Naive thymus-derived CD8-positive, alpha-beta T cell (primary cell): Measurements from ENCODE around the gene TPH2. TPM values are rescaled to one million over a fixed set of nuclear protein-coding genes. Genes with fewer than 3 reads are reported as not detected.

ENCODE experiments used
- ATAC-seq, 2 donors: fragments of 150-1000 bp; cut with Tn5 transposase in 1 of 2; sonication (Bioruptor Pico), chemical (Tn5 transposase) in 1 of 2; 1 replicate in 1 of 2; 2 replicates in 1 of 2; pipeline ENCODE4 v1.10.0; 2021; ENCODE audit warnings: mild to moderate bottlenecking in 2 of 2, moderate library complexity in 2 of 2
- POLR2A ChIA-PET: fragments of 350-600 bp; sonication (Branson Sonifier 250); formaldehyde crosslinking; loops from one replicate; lab custom pipeline; 2021; ENCODE audit warnings: antibody characterized with exemption; lab: Charles Lee
- DNase-seq, 10 donors: peaks; one replicate each; pipeline versions ENCODE4 v3.0.0 to v3.0.0-alpha.2; 2020 to 2022
- H3K27ac Mint-ChIP-seq, 10 donors: one replicate each; pipeline ENCODE4 v1.8.0; 2020 to 2022; ENCODE audit warnings: mild to moderate bottlenecking in 10 of 10, mixed read lengths in 10 of 10, moderate library complexity in 4 of 10, inconsistent platforms in 1 of 10
- H3K27me3 Mint-ChIP-seq, 5 donors: one replicate each; pipeline ENCODE4 v1.8.0; 2021 to 2022; ENCODE audit warnings: mixed read lengths in 5 of 5
- H3K36me3 Mint-ChIP-seq, 3 donors: one replicate each; pipeline ENCODE4 v1.8.0; 2020 to 2022; ENCODE audit warnings: mixed read lengths in 3 of 3, mild to moderate bottlenecking in 2 of 3, inconsistent platforms in 1 of 3
- H3K4me1 Mint-ChIP-seq, 4 donors: one replicate each; pipeline ENCODE4 v1.8.0; 2021 to 2022; ENCODE audit warnings: mixed read lengths in 4 of 4
- H3K4me3 Mint-ChIP-seq, 10 donors: one replicate each; pipeline ENCODE4 v1.8.0; 2020 to 2022; ENCODE audit warnings: mild to moderate bottlenecking in 10 of 10, mixed read lengths in 10 of 10, moderate library complexity in 6 of 10, inconsistent platforms in 1 of 10
- H3K9me3 Mint-ChIP-seq, 9 donors: one replicate each; pipeline ENCODE4 v1.8.0; 2020 to 2022; ENCODE audit warnings: mixed read lengths in 9 of 9, mild to moderate bottlenecking in 3 of 9, inconsistent platforms in 1 of 9, moderate library complexity in 1 of 9
- polyA plus RNA-seq, 3 donors: library from polyadenylated mRNA; unstranded; fragments of 300-500 nt; fragmentation: Illumina TruSeq; gene quantifications; one replicate each; pipeline ENCODE4 v1.2.3, GENCODE V29; 2021
- total RNA-seq, 8 experiments: library from RNA in 2 of 8; stranded (reverse) in 2 of 8; gene quantifications; one replicate each; pipeline ENCODE4 v1.2.3 and lab custom pipeline; 2021 to 2026

The TPH2 gene
- total and polyA plus RNA-seq, 5 experiments from 2014 or later = not detected

- peaks cover 10 to 30% (median 14%) of the 10 kb centered on the region in 5 donors for H3K27me3 Mint-ChIP-seq
- H3K27ac Mint-ChIP-seq = no peak overlapping the region
- no peak for ATAC-seq
- no peaks in the 10 kb centered on the region for H3K4me1 Mint-ChIP-seq
- no peak overlapping the region for H3K4me3 Mint-ChIP-seq
- no peaks in the 10 kb centered on the region for H3K36me3 Mint-ChIP-seq
- POLR2A ChIA-PET = no interaction called here
- H3K9me3 Mint-ChIP-seq = no peaks in the 10 kb centered on the region
- DNase-seq = no peak
These were observed 33.9 kb downstream of the TPH2 start for GRCh38 chr12:71972441-71973074.

GRCh38 chr12:71973687-71974086 is 35.0 kb downstream of the TPH2 start:
- Mint-ChIP-seq H3K36me3 (no peaks in the 10 kb centered on the region), H3K4me1 (no peaks in the 10 kb centered on the region), H3K4me3 (no peak overlapping the region), H3K27ac (no peak overlapping the region), H3K27me3 (peaks cover 3 to 20% (median 7%) of the 10 kb centered on the region in 5 donors), H3K9me3 (no peaks in the 10 kb centered on the region)
- POLR2A ChIA-PET = no interaction called here
- ATAC-seq (no peak), DNase-seq (no peak)

GRCh38 chr12:71980538-71980937 is 41.9 kb downstream of the TPH2 start:
- Mint-ChIP-seq H3K27ac (no peak overlapping the region), H3K27me3 (peaks cover 0 to 9% (median 5%) of the 10 kb centered on the region in 5 donors), H3K4me1 (no peaks in the 10 kb centered on the region), H3K4me3 (no peak overlapping the region), H3K36me3 (no peaks in the 10 kb centered on the region), H3K9me3 (no peaks in the 10 kb centered on the region)
- POLR2A ChIA-PET = no interaction called here
- no peak for DNase-seq
- no peak for ATAC-seq

- ATAC-seq = no peak
- Mint-ChIP-seq H3K27ac (no peak overlapping the region), H3K4me3 (no peak overlapping the region), H3K36me3 (no peaks in the 10 kb centered on the region), H3K4me1 (no peaks in the 10 kb centered on the region), H3K9me3 (no peaks in the 10 kb centered on the region), H3K27me3 (peaks cover 0 to 6% (median 5%) of the 10 kb centered on the region in 5 donors)
- POLR2A ChIA-PET = interaction anchor here (0.5 kb wide), 1 partner anchor 1675 kb away, joined by 3 read pairs; no protein-coding TSS in a partner anchor
- no peak for DNase-seq
These were observed 42.5 kb downstream of the TPH2 start for GRCh38 chr12:71981149-71981548.

GRCh38 chr12:71994715-71995114 is 56.1 kb downstream of the TPH2 start:
- H3K9me3 Mint-ChIP-seq = no peaks in the 10 kb centered on the region
- no peak overlapping the region for H3K4me3 Mint-ChIP-seq
- no peaks in the 10 kb centered on the region for H3K36me3 Mint-ChIP-seq
- DNase-seq (no peak), ATAC-seq (no peak)
- POLR2A ChIA-PET = no interaction called here
- H3K27me3 Mint-ChIP-seq = peaks cover 0 to 15% (median 10%) of the 10 kb centered on the region in 5 donors
- no peaks in the 10 kb centered on the region for H3K4me1 Mint-ChIP-seq
- no peak overlapping the region for H3K27ac Mint-ChIP-seq

GRCh38 chr12:71999795-72000194 is 61.1 kb downstream of the TPH2 start:
- DNase-seq (no peak), ATAC-seq (no peak)
- POLR2A ChIA-PET = no interaction called here
- H3K27ac Mint-ChIP-seq = no peak overlapping the region
- H3K9me3 Mint-ChIP-seq = no peaks in the 10 kb centered on the region
- no peaks in the 10 kb centered on the region for H3K4me1 Mint-ChIP-seq
- H3K27me3 Mint-ChIP-seq = peaks cover 4 to 17% (median 7%) of the 10 kb centered on the region in 5 donors
- H3K4me3 Mint-ChIP-seq = no peak overlapping the region
- no peaks in the 10 kb centered on the region for H3K36me3 Mint-ChIP-seq

GRCh38 chr12:72000969-72001648 is 62.5 kb downstream of the TPH2 start:
- POLR2A ChIA-PET = no interaction called here
- no peaks in the 10 kb centered on the region for H3K9me3 Mint-ChIP-seq
- no peak for ATAC-seq
- no peaks in the 10 kb centered on the region for H3K36me3 Mint-ChIP-seq
- no peak for DNase-seq
- no peaks in the 10 kb centered on the region for H3K4me1 Mint-ChIP-seq
- no peak overlapping the region for H3K4me3 Mint-ChIP-seq
- H3K27ac Mint-ChIP-seq = no peak overlapping the region
- peaks cover 11 to 25% (median 13%) of the 10 kb centered on the region in 5 donors for H3K27me3 Mint-ChIP-seq

- Mint-ChIP-seq H3K4me1 (no peaks in the 10 kb centered on the region), H3K36me3 (no peaks in the 10 kb centered on the region), H3K4me3 (no peak overlapping the region), H3K27ac (no peak overlapping the region), H3K27me3 (peaks cover 10 to 32% (median 12%) of the 10 kb centered on the region in 5 donors), H3K9me3 (no peaks in the 10 kb centered on the region)
- DNase-seq = no peak
- POLR2A ChIA-PET = no interaction called here
- no peak for ATAC-seq
These were observed 68.1 kb downstream of the TPH2 start for GRCh38 chr12:72006766-72007165.

GRCh38 chr12:72010356-72010755 is 71.7 kb downstream of the TPH2 start:
- Mint-ChIP-seq H3K9me3 (no peaks in the 10 kb centered on the region), H3K4me1 (no peaks in the 10 kb centered on the region), H3K36me3 (no peaks in the 10 kb centered on the region), H3K27ac (no peak overlapping the region), H3K4me3 (no peak overlapping the region), H3K27me3 (peaks cover 3 to 22% (median 13%) of the 10 kb centered on the region in 5 donors)
- POLR2A ChIA-PET = no interaction called here
- no peak for DNase-seq
- ATAC-seq = no peak

GRCh38 chr12:72011374-72011773 is 72.7 kb downstream of the TPH2 start:
- Mint-ChIP-seq H3K9me3 (no peaks in the 10 kb centered on the region), H3K4me1 (no peaks in the 10 kb centered on the region), H3K36me3 (no peaks in the 10 kb centered on the region), H3K27me3 (peaks cover 0 to 12% (median 5%) of the 10 kb centered on the region in 5 donors), H3K4me3 (no peak overlapping the region), H3K27ac (no peak overlapping the region)
- ATAC-seq (no peak), DNase-seq (no peak)
- POLR2A ChIA-PET = no interaction called here

GRCh38 chr12:72012874-72013273 is 74.2 kb downstream of the TPH2 start:
- ATAC-seq (no peak), DNase-seq (no peak)
- POLR2A ChIA-PET = no interaction called here
- H3K27ac Mint-ChIP-seq = no peak overlapping the region
- H3K4me3 Mint-ChIP-seq = no peak overlapping the region
- H3K4me1 Mint-ChIP-seq = no peaks in the 10 kb centered on the region
- H3K36me3 Mint-ChIP-seq = no peaks in the 10 kb centered on the region
- H3K9me3 Mint-ChIP-seq = no peaks in the 10 kb centered on the region
- H3K27me3 Mint-ChIP-seq = peaks cover 2 to 11% (median 5%) of the 10 kb centered on the region in 5 donors

- Mint-ChIP-seq H3K36me3 (no peaks in the 10 kb centered on the region), H3K4me1 (no peaks in the 10 kb centered on the region), H3K4me3 (no peak overlapping the region), H3K27me3 (peaks cover 6 to 27% (median 16%) of the 10 kb centered on the region in 5 donors), H3K9me3 (no peaks in the 10 kb centered on the region), H3K27ac (no peak overlapping the region)
- ATAC-seq (no peak), DNase-seq (no peak)
- POLR2A ChIA-PET = no interaction called here
These were observed 77.2 kb downstream of the TPH2 start for GRCh38 chr12:72015895-72016294.

- DNase-seq (peak in 9 of 10 donors; percentile 19 to 61 (median 44)), ATAC-seq (peak; percentile 64 to 66)
- POLR2A ChIA-PET = no interaction called here
- H3K36me3 Mint-ChIP-seq = no peaks in the 10 kb centered on the region
- no peak overlapping the region for H3K4me3 Mint-ChIP-seq
- peaks cover 9 to 21% (median 18%) of the 10 kb centered on the region in 5 donors for H3K27me3 Mint-ChIP-seq
- H3K9me3 Mint-ChIP-seq = no peaks in the 10 kb centered on the region
- no peak overlapping the region for H3K27ac Mint-ChIP-seq
- H3K4me1 Mint-ChIP-seq = no peaks in the 10 kb centered on the region
These were observed 78.5 kb downstream of the TPH2 start for GRCh38 chr12:72017054-72017651.
